NCI-H2227 treated with DMSO at 0.1 percent for 48 hours (cell line): ENCODE data around the gene SH2B3.
"Not testable (repeated sequence)": the region's sequence is repeated elsewhere in the genome, so short reads cannot be mapped to it uniquely, and the experiment has no call there.

ENCODE experiments used
- DNase-seq: peaks from one replicate; lab custom pipeline; 2025; lab: John Stamatoyannopoulos, UW

Gene SH2B3

DNA sequence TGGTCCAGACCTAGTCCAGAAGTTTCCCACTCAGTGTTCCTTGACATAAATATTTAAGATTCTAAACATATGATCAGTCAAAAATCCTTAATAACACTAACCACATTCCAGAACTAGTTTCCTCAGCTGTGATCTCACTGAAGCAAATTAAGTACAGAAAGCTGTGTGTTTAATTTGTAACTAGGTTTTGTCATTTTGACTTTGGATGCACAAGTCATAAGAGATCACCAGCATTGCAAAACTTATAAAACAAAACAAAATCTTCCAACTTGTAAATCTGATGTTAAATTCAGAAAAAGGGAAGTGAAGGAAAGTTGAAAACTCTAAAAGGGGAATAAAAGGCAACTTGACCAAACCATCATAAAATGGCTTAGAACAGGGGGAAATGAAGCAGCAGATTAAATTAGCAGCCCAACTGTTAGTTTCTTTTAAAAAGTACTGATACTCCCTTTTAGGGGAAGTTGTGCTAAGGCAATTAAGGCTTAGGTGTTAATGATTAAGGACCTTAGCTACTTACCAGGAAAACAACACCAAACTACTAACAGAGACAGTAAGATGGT lies 56.6 kb downstream of the SH2B3 start:
- DNase-seq, result no peak

GRCh38 chr12:111467092-111467856 lies 61.6 kb downstream of the SH2B3 start:
- DNase-seq, result no peak

DNA sequence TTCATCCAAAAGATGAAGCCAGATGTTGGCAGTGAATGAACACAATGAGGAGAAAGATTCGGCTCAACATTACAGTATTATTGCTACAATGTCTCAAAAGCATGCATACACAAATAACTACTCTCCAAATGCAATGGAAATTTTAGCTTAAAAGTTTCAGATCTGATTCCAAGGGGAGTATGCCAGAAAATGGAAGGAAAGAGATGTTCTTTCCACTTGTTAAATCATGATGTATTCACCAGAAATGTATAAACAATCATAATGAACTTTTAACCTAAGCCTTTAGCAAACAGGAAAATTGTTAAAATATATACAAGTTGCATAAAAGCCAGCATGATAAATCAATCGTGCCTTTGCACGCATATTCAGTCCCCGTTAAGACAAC lies 62.1 kb downstream of the SH2B3 start:
- DNase-seq, result no peak

- no peak for DNase-seq
These were observed 63.7 kb downstream of the SH2B3 start for GRCh38 chr12:111469401-111469800.

DNA sequence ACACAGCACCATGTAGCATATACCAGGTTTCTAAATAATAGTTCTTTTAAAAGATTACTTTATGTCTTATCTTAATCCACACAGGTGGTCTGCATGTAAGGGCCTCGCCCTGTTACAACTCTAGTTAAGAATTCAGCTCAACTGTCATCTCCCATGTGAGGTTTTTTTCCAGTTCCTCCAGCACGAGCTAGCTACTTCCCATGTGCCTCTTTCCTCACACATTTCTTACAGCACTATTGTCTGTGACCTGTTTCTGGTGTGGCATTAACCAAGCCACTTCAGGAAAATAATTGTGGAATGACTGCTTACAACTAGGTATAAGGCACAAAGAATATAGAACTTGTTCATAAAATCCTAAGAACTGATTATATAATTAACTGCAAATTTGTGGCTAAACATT lies 65.5 kb downstream of the SH2B3 start:
- no peak for DNase-seq

GRCh38 chr12:111482462-111482861 lies 76.7 kb downstream of the SH2B3 start:
- no peak for DNase-seq

DNA sequence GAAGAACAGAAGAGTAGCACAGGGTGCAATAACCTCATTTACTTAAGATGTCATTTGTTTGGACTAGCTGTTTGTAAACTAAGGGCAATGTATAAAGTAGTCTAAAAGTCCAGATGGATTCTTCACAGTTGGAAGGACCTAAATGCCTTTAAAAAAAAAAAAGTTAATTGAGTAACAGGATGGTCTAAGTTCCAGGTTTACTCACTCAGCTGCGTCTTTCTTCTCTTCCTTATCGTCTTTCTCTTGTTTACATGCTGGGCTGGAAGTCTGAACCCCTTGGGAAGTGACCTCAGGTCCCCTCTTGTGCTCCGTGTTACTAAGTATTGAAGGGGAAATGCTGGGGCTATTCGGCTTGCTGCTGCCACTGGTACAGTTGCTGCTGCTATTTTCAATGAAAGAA lies 82.5 kb downstream of the SH2B3 start:
- DNase-seq, result no peak

- DNase-seq, result no peak
These were observed 83.1 kb downstream of the SH2B3 start for GRCh38 chr12:111488798-111489197.

DNA sequence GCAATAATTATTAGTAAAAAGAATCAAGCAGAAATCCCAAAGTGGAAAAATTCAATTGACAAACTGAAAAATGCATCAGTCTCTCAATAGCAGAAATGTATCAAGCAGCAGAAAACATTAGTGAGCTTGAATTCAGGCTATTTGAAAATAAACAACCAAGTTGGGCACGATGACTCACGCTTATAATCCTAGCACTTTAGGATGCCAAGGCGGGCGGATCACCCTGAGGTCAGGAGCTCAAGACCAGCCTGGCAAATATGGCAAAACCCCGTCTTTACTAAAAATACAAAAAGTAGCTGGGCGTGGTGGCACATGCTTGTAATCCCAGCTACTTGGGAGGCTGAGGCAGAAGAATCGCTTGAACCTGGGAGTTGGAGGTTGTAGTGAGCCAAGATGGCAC lies 87.3 kb downstream of the SH2B3 start:
- DNase-seq, result not testable (repeated sequence)

DNA sequence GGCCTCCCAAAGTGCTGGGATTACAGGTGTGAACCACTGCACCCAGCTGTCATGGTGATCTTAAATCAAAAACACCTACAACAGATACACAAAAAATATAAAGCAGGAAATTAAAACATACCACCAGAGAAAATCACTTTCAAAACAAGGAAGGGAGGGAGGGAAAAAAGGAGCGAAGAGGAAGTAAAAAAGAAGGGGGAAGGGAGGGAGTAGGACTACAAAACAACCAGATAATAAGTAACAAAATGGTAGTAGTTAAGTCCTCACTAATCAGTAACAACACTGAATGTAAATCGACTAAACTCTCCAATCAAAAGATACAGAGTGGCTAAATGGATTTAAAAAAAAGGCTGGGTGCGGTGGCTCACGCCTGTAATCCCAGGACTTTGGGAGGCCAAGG lies 89.0 kb downstream of the SH2B3 start:
- no peak for DNase-seq
